Measurements from ENCODE around the gene MCUB.

The MCUB gene

DNA sequence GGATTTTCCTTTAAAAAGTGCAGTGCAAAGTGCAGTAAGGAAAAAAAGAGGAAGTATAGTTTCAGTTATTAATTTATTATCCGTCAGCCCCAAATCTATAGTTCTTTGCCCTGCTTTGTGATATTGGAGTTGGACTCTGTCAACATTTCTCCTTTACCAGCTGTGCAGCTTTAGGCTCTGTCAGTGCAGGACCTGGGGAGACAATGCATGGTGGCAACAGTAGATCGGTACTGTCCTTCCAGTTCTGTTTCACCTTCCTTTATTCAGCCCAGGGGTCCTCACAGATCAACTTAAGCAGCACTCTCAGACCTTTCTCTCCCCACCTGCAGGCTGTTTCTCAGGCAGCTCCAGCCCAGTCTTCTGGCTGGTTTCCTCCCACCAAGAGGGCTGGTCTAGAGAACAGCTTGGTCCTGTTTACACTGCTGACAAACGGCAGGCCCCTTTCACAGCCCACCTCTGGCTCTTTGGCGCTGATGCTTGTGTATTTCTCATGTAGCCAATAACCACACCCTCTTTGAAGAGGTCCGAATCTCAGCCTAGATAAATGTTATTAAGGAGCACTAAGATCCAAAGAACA lies 71.6 kb downstream of the MCUB start:
- POLR2A ChIA-PET = no interaction called here
- TF ChIP-seq CTBP1 (IDR thresholded peaks at IDR 0.05; ENCODE audit: borderline replicate concordance) (no peak), SP1 (IDR thresholded peaks at IDR 0.05) (no peak), LEF1 (IDR thresholded peaks at IDR 0.05; ENCODE audit: borderline replicate concordance) (no peak), TARDBP (IDR thresholded peaks at IDR 0.05) (no peak), FOXA1 (IDR thresholded peaks at IDR 0.05) (no peak), BHLHE40 (IDR thresholded peaks at IDR 0.05; ENCODE audit: borderline replicate concordance) (no peak), PKNOX1 (IDR thresholded peaks at IDR 0.05) (no peak), FOXK2 (IDR thresholded peaks at IDR 0.05) (no peak), ARNT (IDR thresholded peaks at IDR 0.05) (no peak), ELF4 (IDR thresholded peaks at IDR 0.05) (no peak), SUZ12 (IDR thresholded peaks at IDR 0.05) (no peak), NFRKB (IDR thresholded peaks at IDR 0.05) (no peak), ZNF384 (IDR thresholded peaks at IDR 0.05) (no peak), L3MBTL2 (conservative IDR thresholded peaks at IDR 0.05) (no peak), FOXM1 (IDR thresholded peaks at IDR 0.05; ENCODE audit: borderline replicate concordance) (no peak)
- CTCF ChIA-PET = interaction anchor here (1.5 kb wide), 1 partner anchor 9 kb away, joined by 6 read pairs; no protein-coding TSS in a partner anchor
- DNase-seq (ENCODE audit: extremely low spot score) = peak; percentile 19

- DNase-seq (ENCODE audit: extremely low spot score) = no peak
- POLR2A ChIA-PET = no interaction called here
- TF ChIP-seq FOXA1 (IDR thresholded peaks at IDR 0.05) (no peak), CTBP1 (IDR thresholded peaks at IDR 0.05; ENCODE audit: borderline replicate concordance) (no peak), BHLHE40 (IDR thresholded peaks at IDR 0.05; ENCODE audit: borderline replicate concordance) (no peak), FOXK2 (IDR thresholded peaks at IDR 0.05) (no peak), HDGF (IDR thresholded peaks at IDR 0.05; ENCODE audit: borderline replicate concordance) (no peak), SUZ12 (IDR thresholded peaks at IDR 0.05) (no peak), ARNT (IDR thresholded peaks at IDR 0.05) (no peak), ZNF384 (IDR thresholded peaks at IDR 0.05) (no peak), PKNOX1 (IDR thresholded peaks at IDR 0.05) (no peak), SP1 (IDR thresholded peaks at IDR 0.05) (no peak), LEF1 (IDR thresholded peaks at IDR 0.05; ENCODE audit: borderline replicate concordance) (no peak), L3MBTL2 (conservative IDR thresholded peaks at IDR 0.05) (no peak), ELF4 (IDR thresholded peaks at IDR 0.05) (no peak), NFRKB (IDR thresholded peaks at IDR 0.05) (no peak), FOXM1 (IDR thresholded peaks at IDR 0.05; ENCODE audit: borderline replicate concordance) (no peak), TARDBP (IDR thresholded peaks at IDR 0.05) (no peak)
- CTCF ChIA-PET = interaction anchor here (1.8 kb wide), 1 partner anchor 9 kb away, joined by 6 read pairs; no protein-coding TSS in a partner anchor
Measured at GRCh38 chr4:109640644-109641043, 80.6 kb downstream of the MCUB start.

DNA sequence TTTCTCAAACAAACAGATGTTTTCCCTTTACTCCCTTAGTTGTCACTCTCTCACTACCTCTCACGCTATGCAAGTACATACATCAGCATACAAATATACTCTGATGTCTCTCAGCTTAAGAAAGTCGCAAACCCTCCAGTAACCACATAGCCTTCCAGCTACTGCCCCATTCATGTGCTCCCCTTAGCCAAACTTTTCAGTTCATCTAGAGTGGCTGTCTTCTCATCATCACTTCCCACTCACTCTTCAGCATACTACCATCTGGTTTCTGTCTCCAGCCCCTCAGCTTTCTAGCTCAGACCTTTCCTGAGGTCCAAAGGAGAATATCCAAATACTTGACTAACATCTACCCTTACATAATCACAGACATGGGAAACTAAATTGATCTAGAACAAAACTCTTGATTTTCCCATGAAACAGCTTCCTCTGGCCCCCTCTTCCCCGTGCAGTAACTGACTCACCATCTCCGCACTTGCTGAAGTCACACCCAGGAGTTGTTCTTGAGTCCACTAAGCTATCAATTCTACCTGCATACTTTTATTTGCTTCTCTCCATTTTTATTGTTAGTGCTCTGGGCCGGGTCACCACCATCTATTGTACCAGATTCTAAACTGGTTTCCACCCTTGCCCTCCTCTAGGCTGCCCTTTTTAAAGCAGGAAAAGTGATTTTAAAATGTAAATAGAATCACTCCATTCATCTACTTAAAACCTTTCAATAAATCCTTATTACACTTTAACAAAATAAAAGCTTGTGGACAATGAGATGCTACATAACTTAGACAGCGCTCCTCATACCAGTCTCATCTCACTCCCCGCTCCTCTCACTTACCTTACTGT lies 86.0 kb downstream of the MCUB start:
- ChIA-PET CTCF (interaction anchor here (0.6 kb wide), 1 partner anchor 268 kb away, joined by 3 read pairs; no protein-coding TSS in a partner anchor), POLR2A (no interaction called here)
- TF ChIP-seq CTBP1 (IDR thresholded peaks at IDR 0.05; ENCODE audit: borderline replicate concordance) (no peak), FOXA1 (IDR thresholded peaks at IDR 0.05) (no peak), ELF4 (IDR thresholded peaks at IDR 0.05) (no peak), ARNT (IDR thresholded peaks at IDR 0.05) (no peak), SUZ12 (IDR thresholded peaks at IDR 0.05) (no peak), SP1 (IDR thresholded peaks at IDR 0.05) (no peak)
- DNase-seq (ENCODE audit: extremely low spot score) = no peak

DNA sequence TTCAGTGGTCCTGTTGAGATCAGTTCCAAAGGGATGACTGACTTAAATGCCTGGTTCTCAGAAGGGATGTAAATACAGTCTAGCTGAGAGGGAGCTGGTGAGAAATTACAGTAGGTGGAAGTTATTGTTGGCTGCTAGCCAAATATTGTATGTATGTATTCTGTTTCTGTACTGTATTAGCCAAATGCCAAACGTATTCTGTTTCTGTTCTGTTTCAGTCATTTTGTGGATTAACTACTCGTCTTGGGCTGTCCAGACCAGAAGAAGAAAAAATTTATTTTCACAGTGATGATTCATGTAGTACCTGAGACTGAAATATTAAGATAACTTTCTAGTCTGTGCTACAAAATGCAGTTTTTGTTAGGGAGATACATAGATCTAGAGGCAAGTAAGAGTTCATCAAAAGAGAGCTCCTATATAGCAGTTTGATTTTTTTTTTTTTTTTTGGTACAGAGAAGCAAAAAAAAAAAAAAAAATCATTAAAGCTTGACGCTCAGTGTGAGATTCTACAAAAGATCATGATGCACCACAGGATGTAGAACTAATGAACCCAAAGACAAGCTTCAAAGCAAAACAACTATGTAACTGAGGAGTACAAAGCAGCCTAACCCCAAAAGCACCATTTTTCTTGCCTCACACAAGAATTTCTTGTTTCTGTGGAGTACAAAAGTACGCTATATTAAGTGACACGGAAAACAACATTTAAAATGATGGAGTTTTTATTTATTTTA lies 88.4 kb downstream of the MCUB start:
- CTCF ChIA-PET = no interaction called here
- TF ChIP-seq PKNOX1 (IDR thresholded peaks at IDR 0.05) (no peak), CTBP1 (IDR thresholded peaks at IDR 0.05; ENCODE audit: borderline replicate concordance) (no peak), L3MBTL2 (conservative IDR thresholded peaks at IDR 0.05) (no peak), ARNT (IDR thresholded peaks at IDR 0.05) (no peak), ELF4 (IDR thresholded peaks at IDR 0.05) (no peak), TARDBP (IDR thresholded peaks at IDR 0.05) (no peak)
- POLR2A ChIA-PET = no interaction called here
- DNase-seq (ENCODE audit: extremely low spot score) = no peak

- TF ChIP-seq TARDBP (IDR thresholded peaks at IDR 0.05) = no peak
- TF ChIP-seq FOXM1 (IDR thresholded peaks at IDR 0.05; ENCODE audit: borderline replicate concordance) = no peak
- POLR2A ChIA-PET = no interaction called here
- CTCF ChIA-PET = no interaction called here
- DNase-seq (ENCODE audit: extremely low spot score) = no peak
Measured at GRCh38 chr4:109648997-109649575, 89.0 kb downstream of the MCUB start.

GRCh38 chr4:109649872-109650271 lies 89.8 kb downstream of the MCUB start:
- ChIA-PET CTCF (no interaction called here), POLR2A (no interaction called here)
- no peak for DNase-seq (ENCODE audit: extremely low spot score)
- TF ChIP-seq L3MBTL2 (conservative IDR thresholded peaks at IDR 0.05) (no peak), CTBP1 (IDR thresholded peaks at IDR 0.05; ENCODE audit: borderline replicate concordance) (no peak), FOXK2 (IDR thresholded peaks at IDR 0.05) (no peak), ZNF384 (IDR thresholded peaks at IDR 0.05) (no peak), LEF1 (IDR thresholded peaks at IDR 0.05; ENCODE audit: borderline replicate concordance) (no peak), FOXM1 (IDR thresholded peaks at IDR 0.05; ENCODE audit: borderline replicate concordance) (no peak), ELF4 (IDR thresholded peaks at IDR 0.05) (no peak), SP1 (IDR thresholded peaks at IDR 0.05) (no peak), BHLHE40 (IDR thresholded peaks at IDR 0.05; ENCODE audit: borderline replicate concordance) (no peak), HDGF (IDR thresholded peaks at IDR 0.05; ENCODE audit: borderline replicate concordance) (no peak), ARNT (IDR thresholded peaks at IDR 0.05) (no peak), FOXA1 (IDR thresholded peaks at IDR 0.05) (no peak), PKNOX1 (IDR thresholded peaks at IDR 0.05) (no peak), TARDBP (IDR thresholded peaks at IDR 0.05) (no peak), NFRKB (IDR thresholded peaks at IDR 0.05) (no peak)
